ENCODE data around the gene MESD.

Gene MESD

GRCh38 chr15:80937718-80938117, 51.9 kb downstream of the MESD start:
- DNase-seq (ENCODE audit: low spot score), result no peak

- DNase-seq (ENCODE audit: low spot score), result no peak
Measured at GRCh38 chr15:80936288-80937078, 53.1 kb downstream of the MESD start.

- DNase-seq (ENCODE audit: low spot score), result no peak
Measured at GRCh38 chr15:80934761-80935221, 54.8 kb downstream of the MESD start.

- no peak for DNase-seq (ENCODE audit: low spot score)
Measured at GRCh38 chr15:80932989-80933388, 56.6 kb downstream of the MESD start.

- no peak for DNase-seq (ENCODE audit: low spot score)
Measured at GRCh38 chr15:80932513-80932815, 57.2 kb downstream of the MESD start.

GRCh38 chr15:80931721-80932512, 57.7 kb downstream of the MESD start:
- no peak for DNase-seq (ENCODE audit: low spot score)

GRCh38 chr15:80931191-80931590, 58.4 kb downstream of the MESD start:
- no peak for DNase-seq (ENCODE audit: low spot score)

GRCh38 chr15:80929689-80930088, 59.9 kb downstream of the MESD start:
- no peak for DNase-seq (ENCODE audit: low spot score)

GRCh38 chr15:80929225-80929624, 60.4 kb downstream of the MESD start:
- no peak for DNase-seq (ENCODE audit: low spot score)

GRCh38 chr15:80926126-80926525, 63.5 kb downstream of the MESD start:
- no peak for DNase-seq (ENCODE audit: low spot score)

- no peak for DNase-seq (ENCODE audit: low spot score)
Measured at GRCh38 chr15:80925597-80926059, 64.0 kb downstream of the MESD start.

- DNase-seq (ENCODE audit: low spot score), result no peak
Measured at GRCh38 chr15:80924278-80924677, 65.3 kb downstream of the MESD start.

- DNase-seq (ENCODE audit: low spot score), result no peak
Measured at GRCh38 chr15:80923668-80924067, 66.0 kb downstream of the MESD start.

- no peak for DNase-seq (ENCODE audit: low spot score)
Measured at GRCh38 chr15:80921736-80922410, 67.7 kb downstream of the MESD start.

GRCh38 chr15:80920271-80920699, 69.3 kb downstream of the MESD start:
- DNase-seq (ENCODE audit: low spot score), result no peak

GRCh38 chr15:80918196-80918783, 71.3 kb downstream of the MESD start:
- DNase-seq (ENCODE audit: low spot score), result no peak

GRCh38 chr15:80916056-80916455, 73.6 kb downstream of the MESD start:
- no peak for DNase-seq (ENCODE audit: low spot score)

- no peak for DNase-seq (ENCODE audit: low spot score)
Measured at GRCh38 chr15:80915472-80915871, 74.1 kb downstream of the MESD start.

- DNase-seq (ENCODE audit: low spot score), result no peak
Measured at GRCh38 chr15:80913541-80913940, 76.1 kb downstream of the MESD start.

- DNase-seq (ENCODE audit: low spot score), result no peak
Measured at GRCh38 chr15:80912673-80913072, 76.9 kb downstream of the MESD start.

GRCh38 chr15:80911821-80912220, 77.8 kb downstream of the MESD start:
- DNase-seq (ENCODE audit: low spot score), result no peak

GRCh38 chr15:80906159-80906766, 83.4 kb downstream of the MESD start:
- no peak for DNase-seq (ENCODE audit: low spot score)
